GM19463 (cell line): ENCODE data around the gene FABP1.

Experiments
- ATAC-seq: cut with Tn5 transposase; IDR thresholded peaks from one replicate; pipeline ENCODE4 v1.9.1; 2021; ENCODE audit warnings: mild to moderate bottlenecking, moderate library complexity; ENCODE audit not compliant: unreplicated experiment

Gene FABP1

DNA sequence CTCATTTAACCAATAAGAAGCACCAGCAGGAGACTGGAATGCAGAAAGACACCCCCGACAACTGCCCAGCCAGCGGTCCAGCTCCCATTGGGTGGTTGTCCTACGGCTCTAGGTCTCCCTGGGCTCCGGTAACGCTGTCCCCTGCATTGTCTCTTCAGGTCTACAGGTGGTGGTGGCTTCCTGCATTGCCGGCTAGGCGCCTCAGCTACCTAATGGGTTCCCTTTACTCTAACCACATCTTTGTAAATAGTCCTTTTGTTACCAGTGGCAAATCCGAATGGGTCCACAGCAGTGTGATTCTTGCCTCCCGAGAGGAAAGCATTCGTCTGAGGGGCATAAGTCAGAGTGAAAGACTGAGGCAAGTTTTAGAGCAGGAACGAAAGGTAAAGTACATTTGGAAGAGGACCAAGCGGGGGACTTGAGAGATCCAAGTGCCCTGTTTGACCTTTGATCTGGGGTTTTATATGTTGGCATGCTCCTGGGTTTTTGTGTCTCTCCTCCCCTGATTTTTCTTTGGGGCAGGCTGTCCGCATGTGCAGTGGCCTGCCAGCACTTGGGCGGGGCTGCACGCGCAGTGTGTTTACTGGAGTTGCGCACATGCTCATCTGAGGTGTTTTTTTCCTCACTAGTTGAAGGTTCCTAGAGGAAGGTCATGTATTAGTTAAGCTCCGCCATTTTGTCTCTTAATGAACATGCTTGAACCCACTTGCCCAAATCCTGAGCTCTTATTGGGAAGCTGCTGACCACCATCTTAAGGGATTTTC, 11.0 kb downstream of the FABP1 start:
- ATAC-seq = no peak

DNA sequence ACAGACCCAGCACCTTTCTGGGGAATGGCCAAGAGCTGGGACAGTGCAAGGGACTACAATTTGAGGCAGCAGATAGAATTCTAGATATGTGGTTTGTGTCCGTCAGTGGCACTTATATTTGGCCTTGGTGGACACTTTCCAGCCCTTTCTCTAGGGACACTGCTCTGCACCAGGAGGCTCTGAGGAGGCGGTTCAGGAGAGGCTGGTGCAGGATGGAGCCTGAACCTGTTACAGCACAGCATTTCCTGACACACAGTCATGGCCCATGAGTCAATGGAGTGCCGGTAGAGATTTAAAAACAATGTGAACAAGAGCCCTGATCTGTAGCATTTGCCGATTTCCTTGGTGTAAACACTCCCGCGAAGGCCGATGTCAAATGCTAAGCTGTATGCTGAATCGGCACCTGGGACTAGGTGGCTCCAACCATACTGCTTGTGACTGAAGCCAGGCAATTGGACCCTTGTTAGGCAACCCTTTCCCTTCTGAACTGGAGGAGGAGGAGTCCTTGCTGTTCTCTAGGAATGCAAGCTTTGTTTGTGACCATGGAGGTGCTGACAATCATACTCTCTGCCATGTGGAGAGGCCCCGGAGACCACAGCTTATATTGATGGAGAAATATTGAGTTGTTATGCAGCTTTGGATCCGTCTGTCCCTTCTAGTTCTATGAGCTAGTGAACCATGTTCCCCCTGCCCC, 11.9 kb downstream of the FABP1 start:
- no peak for ATAC-seq

DNA sequence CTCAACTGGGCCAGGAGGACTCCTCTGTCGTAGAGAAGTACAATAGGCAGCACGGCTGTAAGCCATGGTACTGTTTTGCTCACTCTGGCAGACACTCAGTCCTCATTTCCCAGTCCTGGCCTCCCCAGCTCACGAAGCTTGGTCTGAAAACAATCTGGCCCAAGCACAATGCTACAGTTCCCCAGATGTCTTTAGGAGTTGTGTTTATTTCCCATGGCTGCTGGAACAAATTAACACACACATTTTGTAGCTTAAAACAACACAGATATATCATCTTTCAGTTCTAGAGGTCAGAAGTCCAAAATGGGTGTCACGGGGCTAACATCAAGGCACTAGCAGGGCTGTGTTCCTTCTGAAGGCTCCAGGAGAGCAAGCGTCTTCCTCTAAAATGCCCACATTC, 13.0 kb downstream of the FABP1 start:
- no peak for ATAC-seq

DNA sequence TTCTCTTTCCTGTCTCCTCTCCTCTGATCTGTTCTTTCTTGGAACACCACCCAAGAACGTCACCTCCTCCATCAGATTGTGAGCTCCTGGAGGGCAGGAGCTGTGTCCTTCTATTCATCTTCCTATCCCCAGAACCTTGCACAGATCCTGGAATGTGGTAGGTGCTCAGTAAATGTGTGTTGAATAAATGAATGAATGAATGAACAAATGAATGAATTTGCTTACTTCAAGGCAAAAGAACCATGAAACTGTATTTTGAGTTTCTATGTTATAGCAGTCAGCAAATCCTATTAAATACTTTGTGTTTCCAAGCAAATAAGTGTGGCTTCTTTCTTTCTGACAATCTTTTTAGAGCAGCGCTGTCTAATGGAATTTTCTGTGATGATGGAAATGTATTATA, 14.8 kb downstream of the FABP1 start:
- no peak for ATAC-seq

DNA sequence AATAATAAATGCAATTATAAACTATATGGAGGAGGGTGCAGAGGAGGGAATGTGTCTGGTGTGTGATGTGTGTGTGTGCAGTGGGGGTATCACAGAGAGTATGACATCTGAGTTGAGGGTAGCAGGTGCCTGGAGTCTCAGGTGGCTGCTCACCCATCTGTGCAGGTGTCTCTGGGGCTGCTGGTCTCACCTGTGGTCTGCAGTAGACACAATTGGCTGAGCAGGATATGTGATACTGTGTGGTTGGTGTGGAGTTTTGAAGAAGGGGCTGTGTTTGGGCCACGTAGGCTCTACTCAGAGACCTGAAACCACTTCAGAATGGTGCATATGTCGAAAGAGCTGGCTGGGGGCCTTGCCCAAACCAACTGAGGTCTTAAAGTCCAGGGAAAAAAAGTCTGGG, 17.0 kb downstream of the FABP1 start:
- ATAC-seq = no peak

DNA sequence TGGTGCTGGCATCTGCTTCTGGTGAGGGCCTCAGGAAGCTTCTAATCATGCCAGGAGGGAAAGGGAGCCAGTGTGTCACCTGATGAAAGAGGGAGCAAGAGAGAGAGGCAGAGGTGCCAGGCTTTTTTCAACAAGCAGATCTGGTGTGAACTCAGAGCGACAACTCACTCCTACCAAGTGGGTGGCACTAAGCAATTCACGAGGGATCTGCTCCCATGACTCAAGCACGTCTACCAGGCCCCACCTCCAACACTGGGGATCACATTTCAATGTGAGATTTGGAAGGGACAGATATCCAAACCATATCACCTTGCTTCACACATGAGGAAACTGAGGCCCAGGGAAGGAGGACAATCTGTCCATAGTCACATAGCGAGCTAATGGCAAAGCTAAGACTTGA, 19.1 kb downstream of the FABP1 start:
- ATAC-seq = no peak

DNA sequence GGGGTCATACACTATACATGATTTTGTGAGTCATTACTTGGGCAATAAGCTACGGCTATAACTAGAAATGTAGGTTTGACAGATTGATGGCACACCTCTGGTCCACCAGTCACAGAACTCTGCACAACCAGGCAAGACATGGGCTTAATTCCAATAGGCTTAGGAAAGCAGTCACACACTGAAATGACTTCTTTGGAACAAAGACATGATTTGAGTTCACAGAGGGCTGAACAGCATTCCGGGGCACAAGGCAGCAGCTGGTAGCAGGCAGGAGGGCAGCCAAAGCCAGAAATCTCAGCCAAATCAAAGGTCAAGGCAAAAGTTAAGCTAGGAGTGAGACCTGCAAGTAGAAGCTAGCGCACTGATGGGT, 27.4 kb downstream of the FABP1 start:
- ATAC-seq = no peak

DNA sequence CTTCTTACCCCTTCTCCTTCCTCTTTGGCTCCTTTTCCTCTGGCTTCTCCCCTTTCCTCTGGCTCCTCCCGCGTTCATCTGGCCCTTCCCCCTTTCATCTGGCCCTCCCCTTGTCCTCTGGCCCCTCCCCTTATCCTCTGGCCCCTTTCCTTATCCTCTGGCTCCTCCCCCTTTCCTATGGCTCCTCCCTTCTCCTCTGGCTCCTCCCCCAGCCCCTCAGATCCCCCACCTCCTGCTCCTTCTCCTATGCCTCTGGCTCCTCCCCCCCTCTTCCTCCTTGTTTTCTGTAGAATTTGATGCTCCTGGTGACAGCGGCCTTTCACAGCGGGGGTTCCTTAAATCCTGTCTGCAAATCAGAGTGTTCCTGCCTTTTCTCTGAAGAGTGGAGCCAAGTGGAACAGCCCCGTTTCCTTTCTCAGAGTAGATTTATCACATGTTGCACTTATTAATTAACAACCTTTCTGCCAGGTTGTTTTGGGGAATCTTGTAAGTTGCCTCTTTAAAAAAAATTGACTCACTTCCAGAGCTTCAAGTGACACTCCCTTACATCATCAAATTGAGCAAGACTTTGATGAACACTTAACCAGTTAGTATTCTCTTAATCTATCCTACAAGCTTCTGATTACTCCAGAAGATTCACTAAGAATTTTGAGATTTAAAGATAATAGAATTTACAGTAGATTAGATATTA, 27.9 kb downstream of the FABP1 start:
- ATAC-seq = no peak

DNA sequence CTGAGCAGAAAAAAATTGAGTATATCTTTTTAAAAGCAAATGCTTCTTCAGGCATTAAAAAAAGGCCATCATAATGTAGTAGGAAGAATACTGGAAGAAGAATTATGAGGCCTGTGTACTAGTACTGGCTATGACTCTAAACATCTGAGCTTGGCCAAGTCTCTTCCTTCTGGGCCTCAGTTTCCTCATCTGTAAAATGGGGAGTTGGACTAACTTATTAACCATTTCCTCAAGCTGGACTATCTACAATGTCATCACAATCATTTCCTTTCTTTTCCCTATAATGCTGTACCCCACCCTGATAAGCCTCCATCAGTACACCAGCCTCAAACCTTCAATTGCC, 29.3 kb downstream of the FABP1 start:
- no peak for ATAC-seq

DNA sequence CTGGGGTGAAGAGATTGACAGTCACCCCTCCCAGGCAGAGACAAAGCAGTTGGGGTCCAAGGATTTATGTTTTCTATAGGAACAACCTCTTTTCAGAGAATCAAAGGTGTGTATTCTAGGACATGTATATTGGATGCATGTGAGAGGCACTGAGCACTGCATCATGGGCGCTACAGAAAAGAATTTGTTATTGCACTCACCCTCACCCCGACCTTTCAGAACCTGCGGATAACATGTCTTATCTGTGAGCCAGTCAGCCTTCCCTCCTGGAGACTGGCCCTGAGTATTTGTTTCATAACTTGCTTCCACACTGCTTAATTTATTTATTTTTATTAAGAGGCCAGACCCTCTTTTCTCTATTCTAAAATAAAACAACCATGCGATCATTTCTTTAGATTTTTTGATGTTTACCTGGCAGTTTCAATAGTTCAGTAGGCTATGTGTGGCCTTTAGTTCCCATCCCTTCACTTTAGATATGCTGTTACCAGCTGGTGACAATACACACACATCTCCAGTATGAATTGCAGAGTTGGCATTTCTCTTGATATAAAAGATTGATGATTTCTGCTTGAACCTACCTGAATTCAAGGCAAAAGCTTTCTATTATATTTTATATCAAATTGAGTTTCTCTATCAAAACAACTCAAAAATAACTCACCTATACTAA, 29.8 kb downstream of the FABP1 start:
- no peak for ATAC-seq

DNA sequence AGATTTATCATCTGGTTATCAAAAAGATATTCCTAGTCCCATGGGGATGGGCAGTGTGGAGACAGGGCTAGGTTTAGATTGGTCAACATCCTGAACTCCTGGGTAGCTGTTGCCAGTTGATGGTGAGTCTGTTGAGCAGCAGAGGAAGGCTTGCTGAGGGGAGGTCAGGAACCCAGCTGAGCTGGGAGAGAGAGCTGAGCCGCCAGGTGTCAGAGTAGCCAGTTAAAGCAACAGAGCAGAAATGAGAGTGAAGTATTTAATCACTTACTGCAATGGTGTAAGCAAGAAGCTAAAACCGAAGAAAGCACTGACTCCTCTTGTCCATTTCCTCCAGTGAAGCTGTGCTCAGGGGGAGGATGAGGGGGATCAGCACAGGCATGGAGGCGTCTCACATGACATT, 30.7 kb downstream of the FABP1 start:
- no peak for ATAC-seq

DNA sequence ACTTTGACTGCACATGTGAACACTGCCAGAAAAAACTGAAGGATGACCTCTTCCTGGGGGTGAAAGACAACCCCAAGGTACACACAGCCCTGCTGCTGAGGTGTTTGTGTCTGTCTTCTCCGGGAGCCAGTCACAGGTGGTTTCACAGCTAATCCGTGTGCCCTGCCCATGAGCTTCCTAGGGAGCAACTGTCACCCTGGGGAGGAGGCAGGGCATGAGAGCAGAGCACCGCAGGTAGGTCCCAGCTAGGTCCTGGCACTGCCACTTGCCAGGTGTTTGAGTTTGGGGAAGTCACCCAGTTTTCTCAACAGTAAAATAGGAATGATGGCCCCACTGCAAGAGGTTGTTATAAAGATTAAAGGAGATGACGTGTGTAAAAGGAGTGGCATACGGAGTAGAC, 31.2 kb downstream of the FABP1 start:
- no peak for ATAC-seq

DNA sequence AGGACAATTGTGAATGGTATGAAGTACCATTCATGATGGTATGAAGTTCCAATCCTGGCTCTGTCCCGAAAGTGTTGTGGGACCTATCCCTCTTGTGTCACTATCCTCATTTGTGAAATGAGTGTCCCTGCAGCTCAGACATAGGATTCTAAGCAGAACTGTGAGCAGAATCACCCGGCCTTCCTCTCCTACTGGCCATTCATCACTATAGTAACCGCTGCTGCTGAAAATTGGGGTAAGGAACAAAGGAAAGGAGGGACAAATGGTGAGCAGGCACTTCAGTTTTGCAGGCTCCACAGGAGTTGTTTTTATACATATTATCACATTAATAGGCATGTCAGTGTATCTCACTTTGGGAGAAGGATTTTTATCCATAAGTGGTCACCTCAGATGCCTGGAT, 32.8 kb downstream of the FABP1 start:
- no peak for ATAC-seq

DNA sequence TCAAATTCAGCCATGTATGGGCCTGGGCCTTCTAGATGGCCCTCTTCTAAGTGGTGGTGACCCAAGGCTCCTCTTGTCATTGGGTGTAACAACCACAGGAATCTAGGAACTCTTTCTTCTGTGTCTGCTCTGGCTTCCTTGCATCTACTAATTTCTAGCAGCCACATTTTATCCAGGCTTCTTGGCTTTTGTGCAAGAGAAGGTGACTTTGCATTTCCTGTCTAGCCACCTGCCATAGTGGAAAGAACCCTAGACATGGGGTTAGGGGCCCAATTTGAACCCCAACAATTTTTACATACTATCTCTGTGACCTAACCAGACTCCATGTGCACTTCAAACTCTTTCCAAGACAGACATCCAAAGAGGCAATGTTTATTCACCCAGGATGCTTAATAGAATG, 35.1 kb downstream of the FABP1 start:
- ATAC-seq = no peak

DNA sequence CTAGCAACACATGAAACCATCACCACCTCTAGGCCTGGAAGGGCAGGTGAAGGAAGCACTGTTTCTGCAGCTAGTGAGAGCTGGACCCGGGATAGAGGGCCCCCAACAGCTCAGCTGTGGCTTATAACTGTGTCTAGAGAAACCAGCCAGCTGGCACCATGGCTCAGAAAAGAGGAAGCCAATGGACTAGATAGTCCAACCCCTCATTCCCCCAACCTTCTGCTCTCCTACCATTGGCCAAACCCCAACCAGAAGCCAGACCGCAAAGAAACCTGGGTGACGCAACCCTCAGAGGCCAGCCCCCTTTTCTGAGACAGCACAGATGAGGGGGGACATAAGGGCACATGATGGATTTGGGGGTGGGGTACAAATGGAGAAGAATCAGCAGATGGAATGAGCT, 35.9 kb downstream of the FABP1 start:
- ATAC-seq = no peak

DNA sequence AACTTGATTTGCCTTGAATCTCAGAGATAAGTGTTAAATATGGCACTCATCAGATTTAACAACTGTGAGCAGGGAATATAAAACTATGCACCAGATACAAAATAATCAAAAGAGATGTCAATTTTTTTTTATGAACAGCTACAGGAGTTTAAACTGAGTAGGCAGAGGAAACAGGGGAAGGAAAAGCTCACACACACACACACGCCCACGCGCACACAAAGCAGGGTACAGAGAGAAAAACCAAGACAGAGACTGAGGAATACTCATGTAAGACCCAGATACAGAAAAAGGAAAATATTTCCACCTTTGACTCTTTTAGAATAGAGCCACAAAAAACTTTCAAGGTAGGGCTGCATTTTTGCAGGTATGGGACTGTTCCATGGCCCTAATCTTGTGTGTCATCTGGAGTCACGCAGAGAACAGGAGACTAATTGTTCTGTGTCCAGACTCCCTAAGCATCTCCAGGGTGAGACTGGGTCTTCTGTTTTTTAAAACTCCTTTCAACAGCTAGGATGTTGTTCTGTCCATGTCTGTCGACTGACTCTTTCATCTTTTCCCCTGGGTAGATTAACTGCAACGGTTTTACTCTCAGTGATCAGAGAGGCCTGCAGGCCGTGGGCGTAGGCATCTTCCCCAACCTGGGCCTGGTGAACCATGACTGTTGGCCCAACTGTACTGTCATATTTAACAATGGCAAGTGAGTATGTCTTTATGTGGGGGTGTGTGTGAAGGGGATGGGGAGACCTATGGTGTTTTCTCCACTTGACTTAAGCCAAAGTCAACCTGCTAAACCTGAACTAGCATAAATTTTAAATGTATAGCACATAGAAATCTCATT, 37.2 kb downstream of the FABP1 start:
- no peak for ATAC-seq

DNA sequence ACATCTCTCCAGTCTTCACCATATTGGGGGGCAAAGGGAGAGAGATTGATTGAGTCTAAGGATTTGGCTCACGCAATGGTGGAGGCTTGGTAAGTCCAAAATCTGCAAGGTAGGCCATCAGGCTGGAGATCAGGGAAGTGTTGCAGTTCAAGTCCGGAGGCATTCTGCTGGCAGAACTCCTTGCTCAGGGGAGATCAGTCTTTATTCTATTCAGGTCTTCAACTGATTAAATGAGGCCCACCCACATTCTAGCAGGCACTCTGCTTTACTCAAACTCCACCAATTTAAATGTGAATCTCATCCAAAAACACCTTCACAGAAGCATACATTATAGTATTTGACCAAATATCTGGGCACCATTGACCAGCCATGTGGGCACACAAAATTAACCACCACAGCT, 38.9 kb downstream of the FABP1 start:
- no peak for ATAC-seq

DNA sequence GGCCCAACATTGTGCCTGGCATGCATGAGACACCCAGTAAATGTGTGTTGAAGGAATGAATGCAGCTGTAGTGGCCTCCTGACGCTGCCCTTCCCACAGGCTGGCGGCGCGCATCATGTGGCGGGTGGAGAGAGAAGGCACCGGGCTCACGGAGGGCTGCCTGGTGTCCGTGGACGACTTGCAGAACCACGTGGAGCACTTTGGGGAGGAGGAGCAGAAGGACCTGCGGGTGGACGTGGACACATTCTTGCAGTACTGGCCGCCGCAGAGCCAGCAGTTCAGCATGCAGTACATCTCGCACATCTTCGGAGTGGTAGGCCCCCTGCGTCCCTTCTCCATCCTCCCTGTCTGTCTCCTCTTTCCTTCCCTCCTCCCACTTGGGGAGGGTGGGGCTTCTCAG, 40.1 kb downstream of the FABP1 start:
- ATAC-seq = no peak

DNA sequence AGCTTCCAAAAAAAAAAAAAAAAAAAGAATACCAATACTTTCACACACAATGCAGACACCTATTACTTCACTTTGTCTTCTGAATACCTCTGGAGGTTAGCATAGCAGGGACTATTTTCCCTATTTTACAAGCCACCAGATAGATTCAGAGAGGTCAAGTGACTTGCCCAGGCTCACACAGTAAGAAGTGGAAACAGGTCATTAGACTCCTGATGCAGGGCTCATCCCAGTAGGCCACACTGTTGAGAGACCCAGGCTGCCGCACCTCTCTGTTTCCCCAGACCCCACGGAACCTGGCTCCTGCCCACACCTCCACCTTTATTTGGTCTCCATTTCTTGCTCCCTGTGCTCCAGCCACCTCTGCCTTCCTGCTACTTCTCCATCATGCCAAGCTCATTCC, 40.8 kb downstream of the FABP1 start:
- no peak for ATAC-seq

DNA sequence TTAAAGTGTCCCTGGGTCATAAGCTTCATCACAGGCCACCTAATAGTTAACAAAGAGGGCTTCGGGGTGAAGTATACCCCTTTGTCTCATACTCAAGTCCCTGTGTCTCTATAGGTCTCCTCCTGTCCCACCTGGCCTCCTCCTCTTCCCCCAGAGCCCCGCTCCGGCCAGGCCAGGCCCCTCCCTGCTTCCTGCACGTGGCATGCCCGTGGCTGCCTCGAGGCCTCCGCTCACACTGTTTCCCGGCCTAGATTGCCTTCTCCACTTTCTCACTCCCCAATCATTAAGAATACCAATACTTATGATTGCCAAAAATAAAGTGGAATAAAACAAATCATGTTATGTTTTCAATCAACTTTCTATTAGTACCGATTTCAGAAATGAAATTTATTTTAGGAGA, 41.5 kb downstream of the FABP1 start:
- ATAC-seq = no peak

DNA sequence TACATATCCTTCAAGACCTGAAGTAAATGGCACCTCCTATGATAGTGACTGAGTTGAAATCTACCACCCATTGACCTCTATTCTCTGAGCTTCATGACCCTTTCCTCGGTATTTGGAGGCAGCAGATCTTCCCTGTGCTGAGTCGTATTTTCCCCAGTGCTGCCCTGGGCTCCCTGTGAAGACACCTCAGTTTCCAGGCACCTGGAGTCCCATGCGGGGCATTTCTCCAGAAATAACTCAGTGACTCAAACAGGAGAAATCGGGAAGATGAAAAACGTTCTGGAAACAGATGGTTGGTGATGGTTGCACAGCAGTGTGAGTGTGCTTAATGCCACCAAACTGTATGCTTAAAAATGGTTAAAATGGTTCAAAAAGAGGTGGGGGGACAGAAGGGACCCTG, 42.3 kb downstream of the FABP1 start:
- ATAC-seq = no peak
